Liver (tissue), 9 donors: Measurements from ENCODE around the gene METTL25. TPM values are rescaled to one million over a fixed set of nuclear protein-coding genes. Genes with fewer than 3 reads are reported as not detected.
A peak's percentile ranks its signal among the peaks of the same experiment; 100 is the strongest.

Experiments
- DNase-seq: peaks from one replicate; pipeline ENCODE4 v3.0.0-alpha.2; 2017; ENCODE audit warnings: low spot score
- H3K27ac ChIP-seq, 2 donors: one replicate each; pipeline ENCODE4 v1.7.0; 2013; ENCODE audit warnings: inconsistent platforms in 2 of 2, low read length in 2 of 2, control low read depth in 1 of 2, low read depth in 1 of 2, mild to moderate bottlenecking in 1 of 2
- H3K27me3 ChIP-seq, 4 donors: one replicate each; pipeline versions ENCODE4 v1.6.1 to v1.7.0; 2013; ENCODE audit warnings: low read length in 3 of 4, inconsistent platforms in 1 of 4, mild to moderate bottlenecking in 1 of 4, moderate library complexity in 1 of 4; ENCODE audit not compliant: control insufficient read depth in 4 of 4, insufficient read depth in 4 of 4
- H3K36me3 ChIP-seq, 4 donors: one replicate each; pipeline versions ENCODE4 v1.6.1 to v1.7.0; 2013; ENCODE audit warnings: low read length in 3 of 4, mild to moderate bottlenecking in 3 of 4, low read depth in 1 of 4, moderate library complexity in 1 of 4; ENCODE audit not compliant: control insufficient read depth in 4 of 4, insufficient read depth in 3 of 4
- H3K4me1 ChIP-seq, 4 donors: one replicate each; pipeline versions ENCODE4 v1.6.1 to v1.7.0; 2013; ENCODE audit warnings: low read length in 3 of 4, mild to moderate bottlenecking in 3 of 4, moderate library complexity in 1 of 4; ENCODE audit not compliant: control insufficient read depth in 4 of 4, insufficient read depth in 4 of 4
- H3K4me3 ChIP-seq, 3 donors: one replicate each; pipeline versions ENCODE4 v1.6.1 to v1.7.0; 2013; ENCODE audit warnings: low read length in 3 of 3, control low read depth in 1 of 3, low read depth in 1 of 3, mild to moderate bottlenecking in 1 of 3
- H3K9ac ChIP-seq, 2 donors: one replicate each; pipeline ENCODE4 v1.7.0; 2013; ENCODE audit warnings: low read length in 2 of 2, mild to moderate bottlenecking in 2 of 2, moderate library complexity in 2 of 2, control low read depth in 1 of 2, low read depth in 1 of 2
- H3K9me3 ChIP-seq, 4 donors: one replicate each; pipeline versions ENCODE4 v1.6.1 to v1.7.0; 2013; ENCODE audit warnings: low read length in 3 of 4; ENCODE audit not compliant: control insufficient read depth in 4 of 4
- ATF3 ChIP-seq: IDR thresholded peaks from 2 replicates; pipeline ENCODE4 v1.6.1; 2016; ENCODE audit warnings: antibody characterized with exemption
- CTCF ChIP-seq: fragments of 150-350 bp; IDR thresholded peaks from 2 replicates; pipeline ENCODE4 v1.5.1; 2017; ENCODE audit warnings: improper control_type of control experiment, low read depth, low read length; ENCODE audit not compliant: missing input control
- EGR1 ChIP-seq, 2 donors: IDR thresholded peaks; 2 replicates each; pipeline ENCODE4 v1.6.1; 2016 to 2018; ENCODE audit warnings: antibody characterized with exemption in 2 of 2, low read depth in 2 of 2
- FOXA1 ChIP-seq: IDR thresholded peaks from 2 replicates; pipeline ENCODE4 v1.6.1; 2016; ENCODE audit warnings: antibody characterized with exemption
- FOXA2 ChIP-seq: IDR thresholded peaks from 2 replicates; pipeline ENCODE4 v1.6.1; 2016; ENCODE audit warnings: antibody characterized with exemption
- GABPA ChIP-seq, 2 donors: IDR thresholded peaks in 1 of 2; conservative IDR thresholded peaks in 1 of 2; 2 replicates each; pipeline ENCODE4 v1.6.1; 2016; ENCODE audit warnings: antibody characterized with exemption in 2 of 2, mild to moderate bottlenecking in 1 of 2, moderate library complexity in 1 of 2
- HNF4A ChIP-seq, 2 donors: conservative IDR thresholded peaks; 2 replicates each; pipeline ENCODE4 v1.6.1; 2016; ENCODE audit warnings: antibody characterized with exemption in 2 of 2, mild to moderate bottlenecking in 2 of 2
- HNF4G ChIP-seq: IDR thresholded peaks from 2 replicates; pipeline ENCODE4 v1.6.1; 2016; ENCODE audit warnings: antibody characterized with exemption
- JUND ChIP-seq, 2 donors: IDR thresholded peaks; 2 replicates each; pipeline ENCODE4 v1.6.1; 2016; ENCODE audit warnings: antibody characterized with exemption in 2 of 2
- MAX ChIP-seq: IDR thresholded peaks from 2 replicates; pipeline ENCODE4 v1.6.1; 2016; ENCODE audit warnings: antibody characterized with exemption
- NR2F2 ChIP-seq: IDR thresholded peaks from 2 replicates; pipeline ENCODE4 v1.6.1; 2016; ENCODE audit warnings: antibody characterized with exemption
- RAD21 ChIP-seq, 2 donors: IDR thresholded peaks; 2 replicates each; pipeline ENCODE4 v1.6.1; 2016; ENCODE audit warnings: antibody characterized with exemption in 2 of 2, mild to moderate bottlenecking in 2 of 2
- REST ChIP-seq: IDR thresholded peaks from 2 replicates; pipeline ENCODE4 v1.6.1; 2016; ENCODE audit warnings: antibody characterized with exemption, mild to moderate bottlenecking
- RXRA ChIP-seq, 2 donors: IDR thresholded peaks; 2 replicates each; pipeline ENCODE4 v1.6.1; 2017 to 2018; ENCODE audit warnings: antibody characterized with exemption in 2 of 2, mild to moderate bottlenecking in 1 of 2
- SP1 ChIP-seq: IDR thresholded peaks from 2 replicates; pipeline ENCODE4 v1.6.1; 2018; ENCODE audit warnings: antibody characterized with exemption, mild to moderate bottlenecking
- TAF1 ChIP-seq: conservative IDR thresholded peaks from 2 replicates; pipeline ENCODE4 v1.6.1; 2016; ENCODE audit warnings: antibody characterized with exemption, mild to moderate bottlenecking
- YY1 ChIP-seq: IDR thresholded peaks from 2 replicates; pipeline ENCODE4 v1.6.1; 2016; ENCODE audit warnings: antibody characterized with exemption, mild to moderate bottlenecking
- WGBS: extraction: QIAGEN DNeasy Blood & Tissue Kit; methylation state at CpG from one replicate; pipeline ENCODE4 v1.1.7; 2013; 5-methylcytosine and 5-hydroxymethylcytosine counted together
- polyA plus RNA-seq, 2 donors: library from polyadenylated mRNA; stranded (reverse) in 1 of 2; unstranded in 1 of 2; fragments of 200-250 nt in 1 of 2; fragments of >200 nt in 1 of 2; fragmentation: Nextera tagmentation in 1 of 2; extraction: Ambion mirVana in 1 of 2; gene quantifications; one replicate each; pipeline versions ENCODE4 v1.2.1 to v1.2.3, GENCODE V29; 2013 to 2015
- total RNA-seq, 2 donors: library from RNA; depleted of rRNA; stranded (reverse); fragments of >200 nt; gene quantifications; one replicate each; pipeline ENCODE4 v1.2.3, GENCODE V29; 2014
- TF ChIP-seq, protein P1 (sequence below): IDR thresholded peaks from 2 replicates; pipeline ENCODE4 v1.6.1; 2016; ENCODE audit warnings: antibody characterized with exemption
- donor health status: healthy.
- donor health status: healthy.
- donor health status: healthy.
- donor health status: healthy.
- donor health status: healthy.

Gene METTL25
- total and polyA plus RNA-seq, 4 donors: 1.5 to 13.4 (median 9.6) TPM

DNA sequence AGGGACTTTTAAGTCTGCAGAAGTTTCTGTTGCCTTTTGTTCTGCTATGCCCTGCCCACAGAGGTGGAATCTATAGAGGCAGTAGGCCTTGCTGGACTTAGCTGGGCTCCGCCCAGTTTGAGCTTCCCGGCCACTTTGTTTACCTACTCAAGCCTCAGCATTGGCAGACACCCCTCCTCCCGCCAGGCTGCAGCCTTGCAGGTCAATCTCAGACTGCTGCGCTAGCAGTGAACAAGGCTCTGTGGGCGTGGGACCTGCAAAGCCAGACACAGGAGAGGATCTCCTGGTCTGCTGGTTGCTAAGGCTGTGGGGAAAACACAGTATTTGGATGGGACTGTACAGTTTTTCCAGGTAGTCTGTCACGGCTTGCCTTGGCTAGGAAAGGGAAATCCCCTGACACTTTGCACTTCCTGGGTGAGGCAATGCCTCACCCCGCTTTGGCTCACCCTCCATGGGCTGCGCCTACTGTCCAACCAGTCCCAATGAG lies 43.9 kb upstream of the METTL25 start:
- DNase-seq: peak; percentile 33
- H3K27me3 ChIP-seq: no peaks in the 10 kb centered on the region
- no peaks in the 10 kb centered on the region for H3K4me1 ChIP-seq
- no peak for TF ChIP-seq YY1
- TF ChIP-seq ATF3: no peak
- TF ChIP-seq MAX: no peak
- TF ChIP-seq RXRA (IDR thresholded peaks at IDR 0.05): no peak
- TF ChIP-seq FOXA1: no peak
- no peak for TF ChIP-seq GABPA (IDR thresholded peaks at IDR 0.05 in 1 of 2, conservative IDR thresholded peaks at IDR 0.05 in 1 of 2)
- TF ChIP-seq REST: no peak
- no peak for TF ChIP-seq JUND (IDR thresholded peaks at IDR 0.05)
- TF ChIP-seq SP1: no peak
- TF ChIP-seq, protein P1, sequence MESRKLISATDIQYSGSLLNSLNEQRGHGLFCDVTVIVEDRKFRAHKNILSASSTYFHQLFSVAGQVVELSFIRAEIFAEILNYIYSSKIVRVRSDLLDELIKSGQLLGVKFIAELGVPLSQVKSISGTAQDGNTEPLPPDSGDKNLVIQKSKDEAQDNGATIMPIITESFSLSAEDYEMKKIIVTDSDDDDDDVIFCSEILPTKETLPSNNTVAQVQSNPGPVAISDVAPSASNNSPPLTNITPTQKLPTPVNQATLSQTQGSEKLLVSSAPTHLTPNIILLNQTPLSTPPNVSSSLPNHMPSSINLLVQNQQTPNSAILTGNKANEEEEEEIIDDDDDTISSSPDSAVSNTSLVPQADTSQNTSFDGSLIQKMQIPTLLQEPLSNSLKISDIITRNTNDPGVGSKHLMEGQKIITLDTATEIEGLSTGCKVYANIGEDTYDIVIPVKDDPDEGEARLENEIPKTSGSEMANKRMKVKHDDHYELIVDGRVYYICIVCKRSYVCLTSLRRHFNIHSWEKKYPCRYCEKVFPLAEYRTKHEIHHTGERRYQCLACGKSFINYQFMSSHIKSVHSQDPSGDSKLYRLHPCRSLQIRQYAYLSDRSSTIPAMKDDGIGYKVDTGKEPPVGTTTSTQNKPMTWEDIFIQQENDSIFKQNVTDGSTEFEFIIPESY: no peak
- no peaks in the 10 kb centered on the region for H3K36me3 ChIP-seq
- no peak overlapping the region for H3K9ac ChIP-seq
- no peaks in the 10 kb centered on the region for H3K9me3 ChIP-seq
- 42% methylated on average over 8 of the region's 8 CpGs for WGBS
- H3K4me3 ChIP-seq: no peak overlapping the region
- H3K27ac ChIP-seq: no peak overlapping the region

- Histone ChIP-seq H3K27me3 (no peaks in the 10 kb centered on the region), H3K4me3 (no peak overlapping the region), H3K4me1 (no peaks in the 10 kb centered on the region), H3K9ac (no peak overlapping the region), H3K9me3 (no peaks in the 10 kb centered on the region), H3K27ac (no peak overlapping the region), H3K36me3 (no peaks in the 10 kb centered on the region)
- WGBS: 70% methylated on average over 1 of the region's 1 CpG
- DNase-seq: no peak
- TF ChIP-seq FOXA2 (no peak), SP1 (no peak), EGR1 (IDR thresholded peaks at IDR 0.05; ENCODE audit: low read depth in 2 of 2) (no peak), TAF1 (no peak), JUND (IDR thresholded peaks at IDR 0.05) (no peak), MAX (no peak), FOXA1 (no peak), HNF4A (conservative IDR thresholded peaks at IDR 0.05) (no peak), RAD21 (IDR thresholded peaks at IDR 0.05) (no peak), NR2F2 (no peak), RXRA (IDR thresholded peaks at IDR 0.05) (no peak), REST (no peak), YY1 (no peak), HNF4G (no peak), GABPA (IDR thresholded peaks at IDR 0.05 in 1 of 2, conservative IDR thresholded peaks at IDR 0.05 in 1 of 2) (no peak), CTCF (no peak)
- TF ChIP-seq, protein P1: no peak
Measured at GRCh38 chr12:82319276-82319675, 39.1 kb upstream of the METTL25 start.
